ENCODE data around the gene ERC1. TPM values are rescaled to one million over a fixed set of nuclear protein-coding genes. Genes with fewer than 3 reads are reported as not detected.

ERC1 gene
- total RNA-seq, 4 donors from 2014 or later, result 28.9 to 106 (median 43.6) TPM

- TF ChIP-seq CTCF (IDR thresholded peaks at IDR 0.05), result no peak
- no peak for TF ChIP-seq POLR2A (IDR thresholded peaks at IDR 0.05)
- H3K27ac ChIP-seq, result no peak overlapping the region
- H3K27me3 ChIP-seq, result no peaks in the 10 kb centered on the region
- intact Hi-C loops (cut with DNase I; ENCODE audit: low total_unique reads), result no loop called here
- no peaks in the 10 kb centered on the region for H3K9me3 ChIP-seq
- no peaks in the 10 kb centered on the region for H3K36me3 ChIP-seq
- no peak overlapping the region for H3K4me3 ChIP-seq
- DNase-seq, result no peak
- peaks cover 0 to 7% of the 10 kb centered on the region in 2 donors for H3K4me1 ChIP-seq
These were observed 208.7 kb downstream of the ERC1 start for GRCh38 chr12:1199700-1200099.

- DNase-seq, result no peak
- no peak for TF ChIP-seq CTCF (IDR thresholded peaks at IDR 0.05)
- TF ChIP-seq POLR2A (IDR thresholded peaks at IDR 0.05), result no peak
- intact Hi-C loops (cut with DNase I; ENCODE audit: low total_unique reads), result no loop called here
- Histone ChIP-seq H3K27me3 (no peaks in the 10 kb centered on the region), H3K27ac (no peak overlapping the region), H3K36me3 (no peaks in the 10 kb centered on the region), H3K9me3 (no peaks in the 10 kb centered on the region), H3K4me1 (peaks cover 0 to 7% of the 10 kb centered on the region in 2 donors), H3K4me3 (no peak overlapping the region)
These were observed 210.0 kb downstream of the ERC1 start for GRCh38 chr12:1201030-1201429.

GRCh38 chr12:1201886-1202285 is 210.9 kb downstream of the ERC1 start:
- H3K27me3 ChIP-seq, result no peaks in the 10 kb centered on the region
- DNase-seq, result no peak

GRCh38 chr12:1203735-1204019 is 212.7 kb downstream of the ERC1 start:
- Histone ChIP-seq H3K4me3 (no peak overlapping the region), H3K27ac (peak overlapping the region; percentile 65 to 86), H3K36me3 (no peaks in the 10 kb centered on the region), H3K4me1 (peaks cover 0 to 7% of the 10 kb centered on the region in 2 donors), H3K27me3 (no peaks in the 10 kb centered on the region), H3K9me3 (no peaks in the 10 kb centered on the region)
- intact Hi-C loops (cut with DNase I; ENCODE audit: low total_unique reads), result no loop called here
- TF ChIP-seq CTCF (IDR thresholded peaks at IDR 0.05), result no peak
- TF ChIP-seq POLR2A (IDR thresholded peaks at IDR 0.05), result no peak
- DNase-seq, result no peak

More at GRCh38 chr12:1201886-1202285, 210.9 kb downstream of the ERC1 start:
- Histone ChIP-seq H3K27ac (peak overlapping the region in 1 of 2 donors; percentile 10), H3K4me3 (no peak overlapping the region), H3K9me3 (no peaks in the 10 kb centered on the region), H3K4me1 (peaks cover 0 to 7% of the 10 kb centered on the region in 2 donors), H3K36me3 (no peaks in the 10 kb centered on the region)
- TF ChIP-seq POLR2A (IDR thresholded peaks at IDR 0.05), result no peak
- TF ChIP-seq CTCF (IDR thresholded peaks at IDR 0.05), result no peak
- intact Hi-C loops (cut with DNase I; ENCODE audit: low total_unique reads), result no loop called here

- H3K4me1 ChIP-seq, result peaks cover 0 to 7% of the 10 kb centered on the region in 2 donors
- no peaks in the 10 kb centered on the region for H3K9me3 ChIP-seq
- DNase-seq, result no peak
- peak overlapping the region; percentile 65 to 86 for H3K27ac ChIP-seq
- H3K36me3 ChIP-seq, result no peaks in the 10 kb centered on the region
- H3K4me3 ChIP-seq, result peak overlapping the region; percentile 1 to 17
- TF ChIP-seq CTCF (IDR thresholded peaks at IDR 0.05) (no peak), POLR2A (IDR thresholded peaks at IDR 0.05) (no peak)
- intact Hi-C loops (cut with DNase I; ENCODE audit: low total_unique reads), result no loop called here
- no peaks in the 10 kb centered on the region for H3K27me3 ChIP-seq
These were observed 213.6 kb downstream of the ERC1 start for GRCh38 chr12:1204581-1205121.

All from uterus (tissue), 4 donors.